OCI-LY7 (cell line): ENCODE data around the gene GOT2.

Experiments used
- EZH2phosphoT487 ChIP-seq: fragments of 200-600 bp; sonication (generic); IDR thresholded peaks from 2 replicates; pipeline ENCODE4 v1.6.1; 2018; ENCODE audit warnings: low read depth, borderline replicate concordance, mild to moderate bottlenecking, mixed run types, antibody characterized with exemption, low read length, moderate library complexity, mixed read lengths
- TF ChIP-seq, protein P1 (sequence below): fragments of 200-600 bp; sonication (generic); conservative IDR thresholded peaks from 2 replicates; pipeline ENCODE4 v1.5.1; 2014; ENCODE audit warnings: mild to moderate bottlenecking, antibody characterized with exemption, low read length, moderate library complexity, mixed read lengths

- no peak for TF ChIP-seq EZH2phosphoT487
- TF ChIP-seq, protein P1, sequence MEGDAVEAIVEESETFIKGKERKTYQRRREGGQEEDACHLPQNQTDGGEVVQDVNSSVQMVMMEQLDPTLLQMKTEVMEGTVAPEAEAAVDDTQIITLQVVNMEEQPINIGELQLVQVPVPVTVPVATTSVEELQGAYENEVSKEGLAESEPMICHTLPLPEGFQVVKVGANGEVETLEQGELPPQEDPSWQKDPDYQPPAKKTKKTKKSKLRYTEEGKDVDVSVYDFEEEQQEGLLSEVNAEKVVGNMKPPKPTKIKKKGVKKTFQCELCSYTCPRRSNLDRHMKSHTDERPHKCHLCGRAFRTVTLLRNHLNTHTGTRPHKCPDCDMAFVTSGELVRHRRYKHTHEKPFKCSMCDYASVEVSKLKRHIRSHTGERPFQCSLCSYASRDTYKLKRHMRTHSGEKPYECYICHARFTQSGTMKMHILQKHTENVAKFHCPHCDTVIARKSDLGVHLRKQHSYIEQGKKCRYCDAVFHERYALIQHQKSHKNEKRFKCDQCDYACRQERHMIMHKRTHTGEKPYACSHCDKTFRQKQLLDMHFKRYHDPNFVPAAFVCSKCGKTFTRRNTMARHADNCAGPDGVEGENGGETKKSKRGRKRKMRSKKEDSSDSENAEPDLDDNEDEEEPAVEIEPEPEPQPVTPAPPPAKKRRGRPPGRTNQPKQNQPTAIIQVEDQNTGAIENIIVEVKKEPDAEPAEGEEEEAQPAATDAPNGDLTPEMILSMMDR: no peak
These were observed 24.8 kb downstream of the GOT2 start for GRCh38 chr16:58709333-58709732.
